Liver (tissue), 9 donors: ENCODE results near the gene TTC7B. TPM values are rescaled to one million over a fixed set of nuclear protein-coding genes. Genes with fewer than 3 reads are reported as not detected.

Experiments used
- DNase-seq: peaks from one replicate; pipeline ENCODE4 v3.0.0-alpha.2; 2017; ENCODE audit warnings: low spot score
- H3K27ac ChIP-seq, 2 donors: one replicate each; pipeline ENCODE4 v1.7.0; 2013; ENCODE audit warnings: inconsistent platforms in 2 of 2, low read length in 2 of 2, control low read depth in 1 of 2, low read depth in 1 of 2, mild to moderate bottlenecking in 1 of 2
- H3K27me3 ChIP-seq, 4 donors: one replicate each; pipeline versions ENCODE4 v1.6.1 to v1.7.0; 2013; ENCODE audit warnings: low read length in 3 of 4, inconsistent platforms in 1 of 4, mild to moderate bottlenecking in 1 of 4, moderate library complexity in 1 of 4; ENCODE audit not compliant: control insufficient read depth in 4 of 4, insufficient read depth in 4 of 4
- H3K36me3 ChIP-seq, 4 donors: one replicate each; pipeline versions ENCODE4 v1.6.1 to v1.7.0; 2013; ENCODE audit warnings: low read length in 3 of 4, mild to moderate bottlenecking in 3 of 4, low read depth in 1 of 4, moderate library complexity in 1 of 4; ENCODE audit not compliant: control insufficient read depth in 4 of 4, insufficient read depth in 3 of 4
- H3K4me1 ChIP-seq, 4 donors: one replicate each; pipeline versions ENCODE4 v1.6.1 to v1.7.0; 2013; ENCODE audit warnings: low read length in 3 of 4, mild to moderate bottlenecking in 3 of 4, moderate library complexity in 1 of 4; ENCODE audit not compliant: control insufficient read depth in 4 of 4, insufficient read depth in 4 of 4
- H3K4me3 ChIP-seq, 3 donors: one replicate each; pipeline versions ENCODE4 v1.6.1 to v1.7.0; 2013; ENCODE audit warnings: low read length in 3 of 3, control low read depth in 1 of 3, low read depth in 1 of 3, mild to moderate bottlenecking in 1 of 3
- H3K9ac ChIP-seq, 2 donors: one replicate each; pipeline ENCODE4 v1.7.0; 2013; ENCODE audit warnings: low read length in 2 of 2, mild to moderate bottlenecking in 2 of 2, moderate library complexity in 2 of 2, control low read depth in 1 of 2, low read depth in 1 of 2
- H3K9me3 ChIP-seq, 4 donors: one replicate each; pipeline versions ENCODE4 v1.6.1 to v1.7.0; 2013; ENCODE audit warnings: low read length in 3 of 4; ENCODE audit not compliant: control insufficient read depth in 4 of 4
- CTCF ChIP-seq: fragments of 150-350 bp; IDR thresholded peaks from 2 replicates; pipeline ENCODE4 v1.5.1; 2017; ENCODE audit warnings: improper control_type of control experiment, low read depth, low read length; ENCODE audit not compliant: missing input control
- EGR1 ChIP-seq, 2 donors: IDR thresholded peaks; 2 replicates each; pipeline ENCODE4 v1.6.1; 2016 to 2018; ENCODE audit warnings: antibody characterized with exemption in 2 of 2, low read depth in 2 of 2
- FOXA1 ChIP-seq: IDR thresholded peaks from 2 replicates; pipeline ENCODE4 v1.6.1; 2016; ENCODE audit warnings: antibody characterized with exemption
- FOXA2 ChIP-seq: IDR thresholded peaks from 2 replicates; pipeline ENCODE4 v1.6.1; 2016; ENCODE audit warnings: antibody characterized with exemption
- GABPA ChIP-seq, 2 donors: IDR thresholded peaks in 1 of 2; conservative IDR thresholded peaks in 1 of 2; 2 replicates each; pipeline ENCODE4 v1.6.1; 2016; ENCODE audit warnings: antibody characterized with exemption in 2 of 2, mild to moderate bottlenecking in 1 of 2, moderate library complexity in 1 of 2
- HNF4A ChIP-seq, 2 donors: conservative IDR thresholded peaks; 2 replicates each; pipeline ENCODE4 v1.6.1; 2016; ENCODE audit warnings: antibody characterized with exemption in 2 of 2, mild to moderate bottlenecking in 2 of 2
- HNF4G ChIP-seq: IDR thresholded peaks from 2 replicates; pipeline ENCODE4 v1.6.1; 2016; ENCODE audit warnings: antibody characterized with exemption
- JUND ChIP-seq, 2 donors: IDR thresholded peaks; 2 replicates each; pipeline ENCODE4 v1.6.1; 2016; ENCODE audit warnings: antibody characterized with exemption in 2 of 2
- NR2F2 ChIP-seq: IDR thresholded peaks from 2 replicates; pipeline ENCODE4 v1.6.1; 2016; ENCODE audit warnings: antibody characterized with exemption
- RAD21 ChIP-seq, 2 donors: IDR thresholded peaks; 2 replicates each; pipeline ENCODE4 v1.6.1; 2016; ENCODE audit warnings: antibody characterized with exemption in 2 of 2, mild to moderate bottlenecking in 2 of 2
- REST ChIP-seq: IDR thresholded peaks from 2 replicates; pipeline ENCODE4 v1.6.1; 2016; ENCODE audit warnings: antibody characterized with exemption, mild to moderate bottlenecking
- RXRA ChIP-seq, 2 donors: IDR thresholded peaks; 2 replicates each; pipeline ENCODE4 v1.6.1; 2017 to 2018; ENCODE audit warnings: antibody characterized with exemption in 2 of 2, mild to moderate bottlenecking in 1 of 2
- SP1 ChIP-seq: IDR thresholded peaks from 2 replicates; pipeline ENCODE4 v1.6.1; 2018; ENCODE audit warnings: antibody characterized with exemption, mild to moderate bottlenecking
- TAF1 ChIP-seq: conservative IDR thresholded peaks from 2 replicates; pipeline ENCODE4 v1.6.1; 2016; ENCODE audit warnings: antibody characterized with exemption, mild to moderate bottlenecking
- YY1 ChIP-seq: IDR thresholded peaks from 2 replicates; pipeline ENCODE4 v1.6.1; 2016; ENCODE audit warnings: antibody characterized with exemption, mild to moderate bottlenecking
- WGBS: extraction: QIAGEN DNeasy Blood & Tissue Kit; methylation state at CpG from one replicate; pipeline ENCODE4 v1.1.7; 2013; 5-methylcytosine and 5-hydroxymethylcytosine counted together
- polyA plus RNA-seq, 2 donors: library from polyadenylated mRNA; stranded (reverse) in 1 of 2; unstranded in 1 of 2; fragments of 200-250 nt in 1 of 2; fragments of >200 nt in 1 of 2; fragmentation: Nextera tagmentation in 1 of 2; extraction: Ambion mirVana in 1 of 2; gene quantifications; one replicate each; pipeline versions ENCODE4 v1.2.1 to v1.2.3, GENCODE V29; 2013 to 2015
- total RNA-seq, 2 donors: library from RNA; depleted of rRNA; stranded (reverse); fragments of >200 nt; gene quantifications; one replicate each; pipeline ENCODE4 v1.2.3, GENCODE V29; 2014
- TF ChIP-seq, protein P1 (sequence below): IDR thresholded peaks from 2 replicates; pipeline ENCODE4 v1.6.1; 2016; ENCODE audit warnings: antibody characterized with exemption
- TF ChIP-seq, protein P2 (sequence below): IDR thresholded peaks from 2 replicates; pipeline ENCODE4 v1.6.1; 2016; ENCODE audit warnings: antibody characterized with exemption
- TF ChIP-seq, protein P3 (sequence below): IDR thresholded peaks from 2 replicates; pipeline ENCODE4 v1.6.1; 2016; ENCODE audit warnings: antibody characterized with exemption
- donor health status: healthy.
- donor health status: healthy.
- donor health status: healthy.
- donor health status: healthy.
- donor health status: healthy.

Gene TTC7B
- total and polyA plus RNA-seq, 4 donors, result 9.1 to 31.0 (median 12.5) TPM

GRCh38 chr14:90649557-90650135, 166.6 kb downstream of the TTC7B start:
- no peak for DNase-seq
- WGBS, result 97% methylated on average over 3 of the region's 3 CpGs

More at GRCh38 chr14:90649557-90650135, 166.6 kb downstream of the TTC7B start:
- Histone ChIP-seq H3K36me3 (peaks cover 8 to 32% (median 22%) of the 10 kb centered on the region in 4 donors), H3K9me3 (no peaks in the 10 kb centered on the region), H3K27ac (no peak overlapping the region), H3K4me3 (no peak overlapping the region), H3K9ac (no peak overlapping the region), H3K27me3 (no peaks in the 10 kb centered on the region), H3K4me1 (no peaks in the 10 kb centered on the region)
- TF ChIP-seq NR2F2, result no peak
- TF ChIP-seq EGR1 (IDR thresholded peaks at IDR 0.05; ENCODE audit: low read depth in 2 of 2), result no peak
- TF ChIP-seq GABPA (IDR thresholded peaks at IDR 0.05 in 1 of 2, conservative IDR thresholded peaks at IDR 0.05 in 1 of 2), result no peak
- TF ChIP-seq, protein P1, sequence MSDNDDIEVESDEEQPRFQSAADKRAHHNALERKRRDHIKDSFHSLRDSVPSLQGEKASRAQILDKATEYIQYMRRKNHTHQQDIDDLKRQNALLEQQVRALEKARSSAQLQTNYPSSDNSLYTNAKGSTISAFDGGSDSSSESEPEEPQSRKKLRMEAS, result no peak
- no peak for TF ChIP-seq CTCF
- TF ChIP-seq, protein P2, sequence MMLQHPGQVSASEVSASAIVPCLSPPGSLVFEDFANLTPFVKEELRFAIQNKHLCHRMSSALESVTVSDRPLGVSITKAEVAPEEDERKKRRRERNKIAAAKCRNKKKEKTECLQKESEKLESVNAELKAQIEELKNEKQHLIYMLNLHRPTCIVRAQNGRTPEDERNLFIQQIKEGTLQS, result no peak
- TF ChIP-seq REST, result no peak
- TF ChIP-seq SP1, result no peak
- TF ChIP-seq HNF4A (conservative IDR thresholded peaks at IDR 0.05), result no peak
- TF ChIP-seq, protein P3, sequence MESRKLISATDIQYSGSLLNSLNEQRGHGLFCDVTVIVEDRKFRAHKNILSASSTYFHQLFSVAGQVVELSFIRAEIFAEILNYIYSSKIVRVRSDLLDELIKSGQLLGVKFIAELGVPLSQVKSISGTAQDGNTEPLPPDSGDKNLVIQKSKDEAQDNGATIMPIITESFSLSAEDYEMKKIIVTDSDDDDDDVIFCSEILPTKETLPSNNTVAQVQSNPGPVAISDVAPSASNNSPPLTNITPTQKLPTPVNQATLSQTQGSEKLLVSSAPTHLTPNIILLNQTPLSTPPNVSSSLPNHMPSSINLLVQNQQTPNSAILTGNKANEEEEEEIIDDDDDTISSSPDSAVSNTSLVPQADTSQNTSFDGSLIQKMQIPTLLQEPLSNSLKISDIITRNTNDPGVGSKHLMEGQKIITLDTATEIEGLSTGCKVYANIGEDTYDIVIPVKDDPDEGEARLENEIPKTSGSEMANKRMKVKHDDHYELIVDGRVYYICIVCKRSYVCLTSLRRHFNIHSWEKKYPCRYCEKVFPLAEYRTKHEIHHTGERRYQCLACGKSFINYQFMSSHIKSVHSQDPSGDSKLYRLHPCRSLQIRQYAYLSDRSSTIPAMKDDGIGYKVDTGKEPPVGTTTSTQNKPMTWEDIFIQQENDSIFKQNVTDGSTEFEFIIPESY, result no peak
- TF ChIP-seq JUND (IDR thresholded peaks at IDR 0.05), result no peak
- TF ChIP-seq FOXA2, result no peak
- TF ChIP-seq RAD21 (IDR thresholded peaks at IDR 0.05), result no peak
- TF ChIP-seq FOXA1, result no peak
- no peak for TF ChIP-seq HNF4G
- no peak for TF ChIP-seq TAF1
- no peak for TF ChIP-seq YY1
- no peak for TF ChIP-seq RXRA (IDR thresholded peaks at IDR 0.05)
